Stimulated activated CD4-positive, alpha-beta T cell treated with anti-CD3 and anti-CD28 coated beads, Interleukin-1b, Interleukin-23, amount 100 ng/mL, for 4 hours (primary cell): ENCODE data around the gene ANKDD1A.

Experiments used
- DNase-seq, 2 donors: peaks; one replicate each; pipeline ENCODE4 v3.0.0-alpha.2; 2020; ENCODE audit warnings: low read depth in 2 of 2

The ANKDD1A gene

GRCh38 chr15:64961013-64961412, 49.3 kb downstream of the ANKDD1A start:
- no peak for DNase-seq

- DNase-seq: no peak
Observed at GRCh38 chr15:64969401-64969800, 57.7 kb downstream of the ANKDD1A start.

- no peak for DNase-seq
Observed at GRCh38 chr15:64970698-64971097, 59.0 kb downstream of the ANKDD1A start.

- no peak for DNase-seq
Observed at GRCh38 chr15:64975390-64975789, 63.7 kb downstream of the ANKDD1A start.

GRCh38 chr15:64979252-64979710, 67.6 kb downstream of the ANKDD1A start:
- no peak for DNase-seq

GRCh38 chr15:64981812-64982431, 70.2 kb downstream of the ANKDD1A start:
- DNase-seq: no peak

GRCh38 chr15:64982472-64982871, 70.8 kb downstream of the ANKDD1A start:
- no peak for DNase-seq

GRCh38 chr15:64985366-64986033, 73.8 kb downstream of the ANKDD1A start:
- no peak for DNase-seq

GRCh38 chr15:64987136-64987535, 75.4 kb downstream of the ANKDD1A start:
- no peak for DNase-seq

GRCh38 chr15:64989416-64990167, 77.9 kb downstream of the ANKDD1A start, which contains the start of gene SPG21:
TSS of gene SPG21 (minus strand) at chr15:64989914. CDS start at chr15:64983569, 6,345 bp downstream.
- peak; percentile 83 to 90 for DNase-seq

- no peak for DNase-seq
Observed at GRCh38 chr15:64990168-64990470, 78.4 kb downstream of the ANKDD1A start.

- DNase-seq: no peak
Observed at GRCh38 chr15:64991536-64992135, 79.9 kb downstream of the ANKDD1A start.

GRCh38 chr15:64993290-64993689, 81.6 kb downstream of the ANKDD1A start:
- no peak for DNase-seq

GRCh38 chr15:64997066-64997465, 85.4 kb downstream of the ANKDD1A start:
- DNase-seq: no peak

GRCh38 chr15:64997745-64998375, 86.2 kb downstream of the ANKDD1A start:
- DNase-seq: no peak

- DNase-seq: no peak
Observed at GRCh38 chr15:65004993-65005392, 93.3 kb downstream of the ANKDD1A start.

GRCh38 chr15:65006876-65007275, 95.2 kb downstream of the ANKDD1A start:
- no peak for DNase-seq
